GM19455 (cell line): ENCODE data around the gene NODAL.
"Not testable (repeated sequence)": the region's sequence is repeated elsewhere in the genome, so short reads cannot be mapped to it uniquely, and the experiment has no call there.

Source experiments
- ATAC-seq: cut with Tn5 transposase; IDR thresholded peaks from one replicate; pipeline ENCODE4 v1.9.1; 2021; ENCODE audit not compliant: unreplicated experiment

The NODAL gene

GRCh38 chr10:70441161-70441894, at the start of gene NODAL:
Gene NODAL, minus strand, starts transcription at chr10:70441681. Its CDS starts 14 bp downstream, at chr10:70441667.
- no peak for ATAC-seq

DNA sequence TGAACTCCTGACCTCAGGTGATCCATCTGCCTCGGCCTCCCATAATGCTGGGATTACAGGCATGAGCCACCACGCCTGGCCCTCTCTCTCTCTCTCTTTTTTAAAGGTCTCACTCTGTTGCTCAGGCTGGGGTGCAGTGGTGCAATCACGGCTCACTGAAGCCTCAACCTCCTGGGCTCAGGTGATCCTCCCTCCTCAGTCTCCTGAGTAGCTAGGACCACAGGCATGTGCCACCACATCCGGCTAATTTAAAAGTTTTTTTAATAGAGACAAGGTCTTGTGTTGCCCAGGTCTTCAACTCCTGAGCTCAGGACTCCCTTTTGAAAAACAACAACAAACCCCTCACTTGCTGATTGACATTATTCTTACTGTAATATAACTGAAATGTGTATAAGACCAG, 48.7 kb upstream of the NODAL start:
- ATAC-seq, result no peak

GRCh38 chr10:70487824-70488223, 46.3 kb upstream of the NODAL start:
- no peak for ATAC-seq

DNA sequence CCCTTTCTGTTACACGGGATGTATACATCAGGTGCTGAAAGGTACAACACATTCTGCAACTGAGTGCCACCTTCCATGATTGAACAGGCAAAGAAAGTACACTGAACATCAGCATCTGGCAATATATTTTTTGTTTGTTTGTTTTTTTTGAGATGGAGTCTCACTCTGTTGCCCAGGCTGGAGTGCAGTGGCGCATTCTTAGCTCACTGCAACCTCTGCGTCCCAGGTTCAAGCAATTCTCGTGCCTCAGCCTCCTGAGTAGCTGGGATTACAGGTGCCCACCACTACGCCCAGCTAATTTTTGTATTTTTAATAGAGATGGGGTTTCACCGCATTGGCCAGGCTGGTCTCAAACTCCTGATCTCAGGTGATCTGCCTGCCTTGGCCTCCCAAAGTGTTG, 42.4 kb upstream of the NODAL start:
- not testable (repeated sequence) for ATAC-seq

GRCh38 chr10:70482982-70483760, 41.7 kb upstream of the NODAL start:
- ATAC-seq, result no peak

DNA sequence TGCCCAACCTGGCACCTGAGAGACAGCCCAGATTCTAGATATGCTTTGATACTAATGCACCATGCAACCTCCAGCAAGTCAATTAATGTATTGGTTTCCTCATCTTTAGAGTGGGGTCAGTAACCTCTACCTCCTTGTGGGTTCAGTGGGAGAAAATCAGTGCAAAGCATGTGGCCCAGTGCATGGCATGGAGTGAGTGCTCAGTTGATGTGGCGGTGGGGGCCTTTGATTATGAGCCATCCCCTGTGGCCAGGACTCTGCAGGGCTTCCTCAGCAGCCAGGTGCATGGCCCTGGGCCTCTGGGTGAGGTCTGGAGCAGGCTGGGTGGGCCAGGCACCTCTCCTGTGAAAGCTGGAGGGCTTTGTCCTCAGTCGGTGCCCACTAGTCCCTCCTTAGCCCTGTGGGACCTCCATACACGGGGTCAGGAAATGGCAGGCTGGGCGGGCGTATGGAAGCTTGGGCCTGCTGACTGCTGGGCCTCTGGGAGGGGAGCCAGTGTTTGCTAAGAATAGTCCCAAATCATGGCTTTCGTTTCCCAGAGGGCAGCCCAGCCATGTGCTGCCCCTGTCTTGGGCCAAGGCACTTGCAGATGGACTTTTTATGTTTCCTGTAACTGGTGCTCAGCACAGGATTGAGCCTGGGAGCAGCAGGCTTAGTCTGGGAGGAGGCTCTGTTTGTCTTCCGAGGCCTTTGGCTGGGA, 40.5 kb upstream of the NODAL start:
- no peak for ATAC-seq

GRCh38 chr10:70481105-70481504, 39.6 kb upstream of the NODAL start:
- ATAC-seq, result no peak

- no peak for ATAC-seq
Measured at GRCh38 chr10:70480239-70480861, 38.9 kb upstream of the NODAL start.

GRCh38 chr10:70479626-70480238, 38.3 kb upstream of the NODAL start:
- ATAC-seq, result no peak

DNA sequence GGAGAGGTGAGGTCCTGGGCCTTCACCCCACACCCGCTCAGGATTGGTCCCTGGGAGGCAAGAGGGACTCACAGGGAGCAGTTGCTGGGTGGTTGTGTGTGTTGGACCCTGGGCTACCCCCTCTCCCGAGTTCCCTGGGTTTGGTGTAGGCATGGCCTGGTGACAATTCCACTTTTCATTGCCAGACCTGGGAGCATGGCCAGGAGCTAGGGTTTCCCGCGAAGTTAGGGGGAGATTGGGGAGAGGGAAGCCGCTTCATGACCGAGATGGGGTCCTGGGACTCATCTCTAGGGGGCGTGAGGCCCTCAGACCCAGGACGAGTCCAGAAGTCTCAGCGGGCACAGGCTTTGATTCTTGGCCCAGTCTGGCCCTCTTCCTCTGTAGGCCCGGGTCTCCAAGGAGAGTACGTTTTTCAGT, 37.7 kb upstream of the NODAL start:
- no peak for ATAC-seq

DNA sequence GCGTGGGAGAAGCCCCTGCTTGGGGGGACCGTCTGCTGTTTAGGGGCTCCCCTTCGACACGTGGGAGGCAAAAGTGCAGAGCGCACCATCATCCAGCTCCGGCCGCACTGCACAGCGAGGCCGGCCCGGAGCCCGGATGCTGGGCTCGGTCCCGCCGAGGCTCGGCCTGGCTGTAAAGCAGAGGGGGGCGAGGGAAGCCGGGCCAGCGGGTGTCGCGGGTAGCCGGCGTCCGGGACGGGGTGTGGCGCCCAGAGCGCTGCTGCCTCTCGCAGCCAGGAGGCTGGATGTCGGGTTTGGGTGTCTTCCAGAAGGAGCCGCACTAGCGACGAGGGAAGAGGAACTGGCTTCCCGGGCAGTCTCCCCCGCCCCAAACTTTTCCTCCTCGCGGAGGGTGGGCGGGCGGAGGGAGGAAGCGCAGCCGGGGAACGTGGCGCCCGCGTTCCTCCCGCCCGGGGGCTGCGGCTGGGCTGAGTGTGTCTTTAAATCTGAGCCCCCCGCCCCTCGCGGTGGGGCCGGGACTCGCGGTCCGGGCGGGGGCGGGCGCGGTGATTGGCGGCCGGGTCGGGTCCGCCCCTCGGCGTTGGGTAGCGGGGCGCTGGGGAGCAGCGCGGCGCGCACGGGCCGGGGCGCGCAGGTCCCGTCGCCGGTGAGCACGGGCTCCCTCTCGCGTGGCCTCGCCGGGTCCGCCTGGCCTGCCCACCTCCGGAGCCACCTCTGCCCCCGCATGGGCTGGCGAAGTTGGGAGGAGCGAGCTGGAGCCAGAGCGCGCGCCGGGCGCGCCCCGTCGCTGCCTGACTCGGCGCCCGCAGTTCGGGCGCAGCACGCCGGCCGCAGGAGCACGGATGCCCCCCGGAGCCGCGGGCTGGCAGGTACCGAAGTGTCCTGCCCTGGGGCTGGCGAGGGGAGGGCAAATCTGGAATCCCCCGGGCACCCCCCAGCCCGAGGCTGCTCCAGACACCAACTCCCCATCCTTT, 37.0 kb upstream of the NODAL start, which contains the start of gene PALD1:
TSS of gene PALD1 (plus strand) at position 577 of the 974 bp plus-strand sequence. CDS start 47,185 bp downstream, outside the sequence.
- ATAC-seq, result no peak

DNA sequence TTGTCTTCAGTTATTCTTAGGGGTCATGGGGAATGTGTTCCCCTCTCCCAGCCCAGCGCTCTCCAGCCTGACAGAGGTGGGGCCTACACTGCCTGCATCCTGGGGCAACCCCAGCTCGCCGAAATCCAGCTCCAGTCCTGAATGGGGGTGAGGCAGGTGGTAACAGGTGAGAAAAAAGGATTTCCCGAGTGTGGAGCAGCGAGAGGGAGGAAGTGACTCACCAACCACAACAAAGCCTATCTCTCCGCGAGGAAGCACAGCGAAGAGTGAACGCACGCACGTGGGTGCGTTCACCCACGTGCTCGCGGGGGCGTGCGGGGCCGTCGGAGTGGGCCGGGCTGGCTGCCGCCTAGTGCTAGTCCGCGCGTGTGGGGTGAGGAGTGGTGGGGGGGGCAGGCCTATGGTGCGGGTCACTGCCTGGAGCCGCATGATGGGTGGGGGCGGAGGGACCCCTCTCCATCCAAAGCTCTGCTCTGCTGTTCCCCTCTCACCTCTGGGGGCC, 36.2 kb upstream of the NODAL start:
- ATAC-seq, result no peak

- no peak for ATAC-seq
Measured at GRCh38 chr10:70476249-70477035, 35.0 kb upstream of the NODAL start.

DNA sequence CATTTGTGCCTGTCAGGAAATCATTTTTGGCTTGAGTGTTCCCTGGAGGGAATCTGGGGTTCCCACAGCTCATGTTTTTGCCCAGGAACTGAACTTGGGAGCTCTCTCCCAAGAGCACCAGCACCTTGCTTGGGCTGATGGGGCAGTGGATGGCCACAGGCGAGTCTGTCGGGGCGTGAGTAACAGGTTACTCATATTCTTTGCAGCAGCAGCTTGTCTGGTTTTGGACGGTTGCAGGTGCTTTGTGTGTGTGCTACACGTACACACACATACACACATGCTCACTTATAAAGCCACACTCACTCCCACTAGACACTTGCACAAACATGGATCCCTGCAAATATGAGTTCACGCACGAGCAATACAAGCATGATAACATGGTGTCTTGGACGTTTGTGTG, 34.2 kb upstream of the NODAL start:
- ATAC-seq, result no peak

DNA sequence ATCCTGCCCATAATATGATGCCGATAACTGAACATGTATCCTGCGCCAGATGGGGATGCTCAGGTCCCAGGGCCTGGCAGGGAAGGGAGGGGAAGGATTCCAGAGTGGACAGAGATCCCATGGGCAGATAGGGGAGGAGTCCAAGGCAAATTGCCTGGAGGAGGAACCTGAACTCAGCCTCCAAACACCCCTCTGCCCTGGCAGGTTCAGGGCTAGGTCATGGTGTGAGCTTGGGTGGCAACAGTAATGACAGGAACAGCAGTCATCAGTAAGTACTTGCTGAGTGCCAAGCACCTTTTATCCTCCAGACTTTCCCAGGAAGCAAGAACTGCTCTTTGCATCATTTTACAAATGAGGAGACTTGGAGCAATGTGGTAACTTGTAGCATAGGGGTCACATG, 33.3 kb upstream of the NODAL start:
- ATAC-seq, result no peak

DNA sequence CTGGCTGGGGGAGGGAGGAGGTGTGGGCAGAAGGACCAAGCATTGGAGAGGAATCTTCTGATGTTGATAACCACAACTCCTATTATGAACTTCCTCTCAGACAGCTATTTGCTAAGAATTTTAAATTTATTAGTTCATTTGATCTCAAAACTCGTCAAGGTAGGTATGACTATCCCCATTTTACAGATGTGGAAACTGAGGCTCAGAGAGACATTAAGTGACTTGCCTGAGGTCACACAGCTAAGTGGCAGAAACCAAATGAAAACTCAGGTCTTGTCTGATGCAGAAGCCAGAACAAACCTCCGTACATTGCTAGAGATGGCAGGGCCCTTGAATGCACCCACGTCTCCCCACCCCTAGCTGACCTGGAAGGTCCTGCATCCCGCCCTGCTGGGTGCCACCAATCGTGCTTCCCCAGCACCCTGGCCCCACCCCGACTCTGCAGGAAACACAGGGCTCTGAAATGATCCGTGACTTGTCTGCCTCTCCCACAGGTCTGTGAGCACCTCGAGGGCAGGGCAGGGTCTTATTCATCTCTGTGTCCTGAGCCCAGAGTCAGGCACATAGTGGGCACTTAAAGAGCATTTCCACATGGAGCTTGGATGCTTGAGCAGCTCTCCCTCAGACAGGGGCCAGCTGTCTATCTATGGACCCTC, 31.4 kb upstream of the NODAL start:
- ATAC-seq, result no peak

- ATAC-seq, result no peak
Measured at GRCh38 chr10:70466951-70467350, 25.5 kb upstream of the NODAL start.

DNA sequence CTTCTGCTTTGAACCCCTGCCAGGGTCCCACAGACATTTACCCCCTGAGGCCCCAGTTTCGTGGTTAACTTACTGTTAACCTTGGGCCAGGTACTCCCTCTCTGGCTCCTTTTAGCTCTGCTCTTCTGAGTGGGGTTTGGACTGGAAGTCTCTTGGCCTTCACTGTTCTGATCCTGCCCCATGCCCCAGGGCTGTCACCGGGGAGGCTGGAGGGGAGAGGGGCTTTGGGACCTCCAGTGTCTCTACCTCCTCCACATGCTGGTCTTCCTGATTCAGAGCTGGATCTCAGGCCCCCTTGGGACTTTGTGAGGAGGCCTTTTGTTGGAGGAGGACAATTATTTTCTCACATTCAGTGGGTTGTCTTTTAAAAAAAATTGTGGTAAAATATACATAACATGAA, 24.4 kb upstream of the NODAL start:
- ATAC-seq, result no peak
